HCT116 (cell line): Measurements from ENCODE around the gene MBOAT1.

Experiments used
- EZH2 ChIP-seq: fragments of 200-600 bp; sonication (generic); IDR thresholded peaks from 2 replicates; pipeline ENCODE4 v1.6.1; 2017; ENCODE audit warnings: antibody characterized with exemption, mixed run types
- POLR2A ChIP-seq: IDR thresholded peaks from 2 replicates; pipeline ENCODE4 v1.7.0; 2011; ENCODE audit warnings: borderline replicate concordance; ENCODE audit not compliant: insufficient read depth, insufficient read length; ENCODE audit errors: extremely low read depth
- POLR2AphosphoS5 ChIP-seq: IDR thresholded peaks from 2 replicates; pipeline ENCODE4 v1.6.1; 2011; ENCODE audit warnings: mild to moderate bottlenecking, low read depth, low read length, moderate library complexity
- RAD21 ChIP-seq: IDR thresholded peaks from 2 replicates; pipeline ENCODE4 v1.6.1; 2012; ENCODE audit warnings: low read depth, mild to moderate bottlenecking
- SP1 ChIP-seq: IDR thresholded peaks from 2 replicates; pipeline ENCODE4 v1.6.1; 2012; ENCODE audit warnings: low read depth
- YY1 ChIP-seq: IDR thresholded peaks from 2 replicates; pipeline ENCODE4 v1.6.1; 2011; ENCODE audit warnings: low read length, low read depth, moderate library complexity, mild to moderate bottlenecking; ENCODE audit not compliant: insufficient replicate concordance; ENCODE audit errors: extremely low read depth
- ZFX ChIP-seq: fragments of 450-650 bp; IDR thresholded peaks from 2 replicates; pipeline ENCODE4 v1.6.1; 2017
- ZNF274 ChIP-seq: fragments of 200-500 bp; sonication (Bioruptor generic); IDR thresholded peaks from 2 replicates; pipeline ENCODE4 v1.6.1; 2014; ENCODE audit warnings: mild to moderate bottlenecking, low read depth, low read length, inconsistent platforms
- TF ChIP-seq, protein P1 (sequence below), 3 experiments: fragments of 200-600 bp in 1 of 3; sonication (generic) in 1 of 3; IDR thresholded peaks in 2 of 3; conservative IDR thresholded peaks in 1 of 3; 2 replicates each; pipeline ENCODE4 v1.5.1; 2012 to 2017; ENCODE audit warnings: low read depth in 2 of 3, low read length in 2 of 3, antibody characterized with exemption in 1 of 3, borderline replicate concordance in 1 of 3, control low read depth in 1 of 3, mild to moderate bottlenecking in 1 of 3, mixed read lengths in 1 of 3, mixed run types in 1 of 3, moderate library complexity in 1 of 3; ENCODE audit not compliant: insufficient read depth in 1 of 3
- TF ChIP-seq, protein P2 (sequence below): IDR thresholded peaks from 2 replicates; pipeline ENCODE4 v1.6.1; 2012

DNA sequence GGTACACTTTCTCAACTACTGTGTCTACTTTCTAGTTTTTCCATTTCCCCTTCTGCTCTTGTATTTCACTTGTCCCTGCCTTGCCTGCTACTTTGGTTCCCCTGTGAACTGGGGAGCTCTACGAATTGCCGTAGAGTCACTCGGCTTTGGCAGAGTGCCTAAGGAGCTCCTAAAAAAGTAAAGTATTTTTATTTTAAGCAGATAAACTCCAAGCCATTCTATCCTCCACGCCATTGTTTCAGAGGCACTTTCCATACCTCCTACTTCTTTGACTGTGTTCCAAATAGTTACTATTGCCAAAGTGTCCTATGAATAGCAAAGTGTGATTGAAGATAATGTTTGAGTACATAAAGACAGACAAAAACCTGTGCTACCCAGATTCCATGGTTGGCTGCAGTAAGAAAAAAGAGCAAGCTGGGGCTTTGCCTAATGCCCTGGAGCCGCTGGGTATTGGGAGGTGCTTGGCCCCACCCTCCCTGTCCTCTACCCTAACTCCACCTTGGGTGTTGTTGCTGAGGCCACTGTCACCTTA lies 5.1 kb upstream of the MBOAT1 start:
- TF ChIP-seq EZH2 (no peak), POLR2A (no peak), POLR2AphosphoS5 (no peak), SP1 (no peak), RAD21 (no peak), ZFX (no peak), YY1 (no peak), ZNF274 (no peak)
- TF ChIP-seq, protein P1, sequence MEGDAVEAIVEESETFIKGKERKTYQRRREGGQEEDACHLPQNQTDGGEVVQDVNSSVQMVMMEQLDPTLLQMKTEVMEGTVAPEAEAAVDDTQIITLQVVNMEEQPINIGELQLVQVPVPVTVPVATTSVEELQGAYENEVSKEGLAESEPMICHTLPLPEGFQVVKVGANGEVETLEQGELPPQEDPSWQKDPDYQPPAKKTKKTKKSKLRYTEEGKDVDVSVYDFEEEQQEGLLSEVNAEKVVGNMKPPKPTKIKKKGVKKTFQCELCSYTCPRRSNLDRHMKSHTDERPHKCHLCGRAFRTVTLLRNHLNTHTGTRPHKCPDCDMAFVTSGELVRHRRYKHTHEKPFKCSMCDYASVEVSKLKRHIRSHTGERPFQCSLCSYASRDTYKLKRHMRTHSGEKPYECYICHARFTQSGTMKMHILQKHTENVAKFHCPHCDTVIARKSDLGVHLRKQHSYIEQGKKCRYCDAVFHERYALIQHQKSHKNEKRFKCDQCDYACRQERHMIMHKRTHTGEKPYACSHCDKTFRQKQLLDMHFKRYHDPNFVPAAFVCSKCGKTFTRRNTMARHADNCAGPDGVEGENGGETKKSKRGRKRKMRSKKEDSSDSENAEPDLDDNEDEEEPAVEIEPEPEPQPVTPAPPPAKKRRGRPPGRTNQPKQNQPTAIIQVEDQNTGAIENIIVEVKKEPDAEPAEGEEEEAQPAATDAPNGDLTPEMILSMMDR (IDR thresholded peaks at IDR 0.05 in 2 of 3, conservative IDR thresholded peaks at IDR 0.05 in 1 of 3; ENCODE audit: borderline replicate concordance in 1 of 3, insufficient read depth in 1 of 3, low read depth in 2 of 3, low read length in 2 of 3), result no peak
- TF ChIP-seq, protein P2, sequence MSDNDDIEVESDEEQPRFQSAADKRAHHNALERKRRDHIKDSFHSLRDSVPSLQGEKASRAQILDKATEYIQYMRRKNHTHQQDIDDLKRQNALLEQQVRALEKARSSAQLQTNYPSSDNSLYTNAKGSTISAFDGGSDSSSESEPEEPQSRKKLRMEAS, result no peak
